DOHH2 (cell line): ENCODE measurements around the gene NOD2.

Source experiments
- CTCF ChIP-seq: fragments of 200-600 bp; sonication (generic); IDR thresholded peaks from one replicate; pipeline ENCODE4 v1.5.1; 2014; ENCODE audit warnings: antibody characterized with exemption, mild to moderate bottlenecking, low read depth, low read length; ENCODE audit not compliant: poor library complexity, severe bottlenecking
- EZH2phosphoT487 ChIP-seq: fragments of 200-600 bp; sonication (generic); IDR thresholded peaks from 2 replicates; pipeline ENCODE4 v1.6.1; 2017; ENCODE audit warnings: borderline replicate concordance, mild to moderate bottlenecking, antibody characterized with exemption, low read length, moderate library complexity, mixed read lengths

- TF ChIP-seq CTCF (no peak), EZH2phosphoT487 (no peak)
These were observed 26.3 kb downstream of the NOD2 start for GRCh38 chr16:50719401-50720337.
